ENCODE results near the gene APOE.
A peak's percentile ranks its signal among the peaks of the same experiment; 100 is the strongest.
"Not testable (repeated sequence)": the region's sequence is repeated elsewhere in the genome, so short reads cannot be mapped to it uniquely, and the experiment has no call there.

APOE gene

DNA sequence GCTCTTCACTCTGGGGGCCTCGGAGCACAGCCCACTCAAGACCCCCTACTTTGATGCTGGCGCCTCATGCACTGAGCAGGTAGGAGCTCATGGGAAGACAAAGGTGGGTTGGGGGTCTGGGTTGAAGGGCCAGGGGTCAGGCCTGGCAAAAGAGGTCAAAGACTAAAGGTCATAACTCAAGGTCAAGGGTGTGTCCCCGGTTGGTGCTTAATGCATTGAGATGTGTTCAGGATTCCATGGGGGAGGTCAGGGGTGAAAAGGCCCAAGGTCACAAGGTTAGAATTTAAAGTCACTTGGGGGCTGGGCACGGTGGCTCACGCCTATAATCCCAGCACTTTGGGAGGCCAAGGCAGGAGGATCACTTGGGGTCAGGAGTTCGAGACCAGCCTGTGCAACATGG, 19.5 kb upstream of the APOE start:
- no peak for DNase-seq

DNA sequence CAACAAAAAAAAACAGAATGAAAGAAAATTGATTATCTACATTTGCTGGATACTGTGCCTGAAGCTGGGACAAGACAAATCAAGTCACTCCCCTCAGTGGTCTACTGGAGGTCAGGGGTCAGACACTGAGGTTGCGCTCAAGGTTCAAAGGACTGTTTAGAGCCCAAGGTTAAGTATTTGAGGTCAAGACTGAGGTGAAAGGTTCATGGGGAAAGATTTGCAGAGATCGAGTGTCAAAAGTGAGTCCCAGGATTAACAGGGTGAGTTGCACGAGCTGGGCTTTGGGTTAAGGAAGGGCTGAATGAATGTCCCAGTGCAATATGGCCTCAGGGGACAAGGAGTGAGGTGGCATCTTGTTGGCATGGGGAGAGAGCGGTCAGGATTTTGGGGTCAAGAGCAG, 17.9 kb upstream of the APOE start:
- DNase-seq = no peak

DNA sequence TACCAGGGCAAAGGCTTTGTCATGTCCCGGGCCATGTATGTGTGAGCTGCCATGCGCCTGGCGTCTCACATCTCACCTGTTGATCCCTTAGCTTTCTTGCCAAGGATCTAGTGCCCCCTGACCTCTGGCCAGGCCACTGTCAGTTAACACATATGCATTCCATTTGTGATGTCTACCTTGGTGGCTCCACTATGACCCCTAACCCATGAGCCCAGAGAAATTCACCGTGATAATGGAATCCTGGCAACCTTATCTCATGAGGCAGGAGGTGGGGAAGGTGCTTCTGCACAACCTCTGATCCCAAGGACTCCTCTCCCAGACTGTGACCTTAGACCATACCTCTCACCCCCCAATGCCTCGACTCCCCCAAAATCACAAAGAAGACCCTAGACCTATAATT, 17.3 kb upstream of the APOE start:
- DNase-seq = not testable (repeated sequence)

DNA sequence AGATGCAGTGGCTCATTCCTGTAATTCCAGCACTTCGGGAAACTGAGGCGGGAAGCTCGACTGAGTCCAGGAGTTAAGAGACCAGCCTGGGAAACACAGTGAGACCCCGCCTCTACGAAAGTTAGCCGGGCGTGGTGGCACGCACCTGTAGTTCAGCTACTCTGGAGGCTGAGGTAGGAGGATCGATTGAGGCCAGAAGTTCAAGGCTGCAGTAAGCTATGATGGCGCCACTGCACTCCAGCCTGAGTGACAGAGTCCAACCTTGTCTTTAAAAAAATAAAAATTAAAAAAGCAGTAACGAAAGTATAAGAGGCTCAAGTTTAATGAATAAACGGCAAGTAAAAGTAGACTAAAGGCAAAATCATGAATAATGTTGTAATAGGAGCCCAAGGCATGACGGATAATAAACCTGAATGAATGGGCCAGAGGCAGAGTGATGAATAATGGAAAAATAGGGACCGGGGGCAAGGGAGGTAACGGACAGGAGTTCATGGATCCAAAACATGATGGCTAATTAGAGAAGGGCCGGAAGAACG, 15.7 kb upstream of the APOE start:
- no peak for DNase-seq

DNA sequence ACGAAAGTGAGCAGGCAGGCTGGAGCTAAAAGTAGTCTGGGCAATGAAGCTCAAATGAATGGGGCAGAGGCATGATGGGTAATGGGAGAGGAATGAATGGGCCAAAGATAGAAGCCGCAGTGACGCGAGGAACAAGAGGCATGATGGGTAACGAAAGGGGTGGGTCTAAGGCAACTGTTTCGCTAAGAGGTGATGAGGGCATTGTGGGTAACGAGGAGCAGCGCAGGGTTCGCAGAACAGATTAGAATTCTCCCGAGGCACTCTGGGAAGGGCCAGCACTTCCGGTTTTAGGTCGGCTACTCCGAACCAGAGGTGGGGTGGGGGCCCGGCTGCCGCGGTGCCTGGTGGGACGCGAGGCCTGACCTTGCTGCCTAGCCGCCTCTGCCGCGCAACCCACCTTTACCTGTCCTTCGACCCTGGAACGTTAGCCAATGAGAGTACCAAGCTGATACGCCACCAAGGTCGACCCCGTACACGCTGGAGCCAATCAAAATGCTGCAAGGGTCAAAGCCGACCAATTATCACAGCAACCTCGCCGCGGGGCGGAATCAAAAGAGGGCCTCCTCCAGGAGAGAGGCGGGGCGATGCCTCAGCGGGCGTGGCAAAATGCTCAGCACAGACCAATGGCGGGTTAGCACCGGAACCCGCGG, 15.1 kb upstream of the APOE start:
- DNase-seq = peak; percentile 100

DNA sequence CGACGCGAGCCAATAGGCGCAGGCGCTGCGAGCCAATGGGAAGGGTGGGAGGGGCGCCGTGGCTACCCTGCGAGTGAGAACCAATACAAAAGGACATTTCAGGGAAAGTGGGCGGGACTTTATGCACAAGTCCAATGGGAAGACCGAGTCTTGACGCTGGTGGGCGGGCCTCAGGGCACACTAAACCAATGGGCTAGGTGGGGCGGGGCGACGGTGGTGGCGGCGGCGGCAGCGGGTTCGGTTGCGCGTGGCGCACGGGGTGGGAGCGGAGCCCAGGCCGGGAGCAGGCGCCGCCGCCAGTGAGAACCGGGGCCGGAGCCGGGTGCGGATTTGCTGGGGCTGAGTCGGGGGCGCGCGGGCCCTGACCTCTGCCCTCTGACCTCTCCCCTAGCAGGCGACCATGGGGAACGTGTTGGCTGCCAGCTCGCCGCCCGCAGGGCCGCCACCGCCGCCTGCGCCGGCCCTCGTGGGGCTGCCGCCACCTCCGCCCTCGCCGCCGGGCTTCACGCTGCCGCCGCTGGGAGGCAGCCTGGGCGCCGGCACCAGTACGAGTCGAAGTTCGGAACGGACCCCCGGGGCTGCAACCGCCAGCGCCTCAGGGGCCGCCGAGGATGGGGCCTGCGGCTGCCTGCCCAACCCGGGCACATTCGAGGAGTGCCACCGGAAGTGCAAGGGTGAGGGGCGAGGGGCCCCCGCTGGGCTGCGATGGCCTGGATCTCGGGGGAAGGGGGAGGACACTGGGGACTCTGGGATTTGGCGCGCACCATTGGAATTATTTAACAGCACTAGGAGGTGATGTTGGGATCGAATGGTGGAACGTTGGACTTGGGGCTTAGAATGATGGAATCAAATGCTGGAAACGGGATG, 14.3 kb upstream of the APOE start, which contains the start of gene TOMM40:
TSS of gene TOMM40 (plus strand) at position 239 of the 867 bp plus-strand sequence. CDS start at position 401, 162 bp downstream.
- DNase-seq = peak; percentile 100

DNA sequence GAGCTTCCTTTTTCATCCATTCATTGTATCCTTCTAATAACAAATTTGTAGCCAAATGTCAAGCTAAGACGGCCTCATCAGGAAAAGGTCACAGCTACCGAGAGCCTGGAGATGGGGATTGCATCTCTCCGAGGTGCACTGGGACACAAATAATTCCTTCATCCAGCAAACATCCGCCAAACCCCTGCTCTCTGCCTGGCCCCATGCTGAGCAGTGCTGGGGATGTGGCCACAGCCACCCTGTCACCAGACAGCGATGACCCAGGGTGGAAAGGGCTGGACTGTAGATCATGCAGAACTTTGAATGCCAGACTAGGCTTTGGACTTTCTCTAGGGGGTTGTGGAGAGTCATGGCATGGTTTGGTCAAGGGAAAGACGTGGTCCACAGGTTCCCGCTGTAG, 12.7 kb upstream of the APOE start:
- DNase-seq = no peak

DNA sequence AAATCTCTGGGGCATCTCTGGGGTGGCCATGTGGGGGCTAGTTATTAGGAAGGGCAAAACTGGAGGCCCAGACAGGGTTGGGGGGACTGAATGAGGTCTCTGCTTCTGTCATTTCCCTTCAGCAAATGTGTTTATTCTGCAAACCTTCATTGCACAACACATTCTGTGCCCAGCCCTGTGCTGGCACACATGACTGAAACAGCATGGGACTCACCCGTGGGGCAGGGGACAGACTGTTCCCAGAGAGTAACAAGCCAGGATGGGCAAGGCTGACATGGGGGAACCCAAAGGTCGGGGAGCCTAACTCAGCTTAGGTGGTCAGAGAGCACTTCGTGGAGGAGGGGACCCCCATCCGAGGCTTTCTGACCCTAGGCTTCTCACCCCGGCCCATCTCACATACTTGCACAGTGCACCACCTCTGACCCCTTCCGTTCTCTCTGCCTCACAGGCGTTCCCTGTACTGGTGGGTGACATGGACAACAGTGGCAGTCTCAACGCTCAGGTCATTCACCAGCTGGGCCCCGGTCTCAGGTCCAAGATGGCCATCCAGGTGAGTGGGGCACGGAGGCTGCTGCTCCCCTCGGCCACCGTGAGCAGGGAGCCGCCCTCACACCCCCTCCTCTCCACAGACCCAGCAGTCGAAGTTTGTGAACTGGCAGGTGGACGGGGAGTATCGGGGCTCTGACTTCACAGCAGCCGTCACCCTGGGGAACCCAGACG, 12.1 kb upstream of the APOE start:
- no peak for DNase-seq

DNA sequence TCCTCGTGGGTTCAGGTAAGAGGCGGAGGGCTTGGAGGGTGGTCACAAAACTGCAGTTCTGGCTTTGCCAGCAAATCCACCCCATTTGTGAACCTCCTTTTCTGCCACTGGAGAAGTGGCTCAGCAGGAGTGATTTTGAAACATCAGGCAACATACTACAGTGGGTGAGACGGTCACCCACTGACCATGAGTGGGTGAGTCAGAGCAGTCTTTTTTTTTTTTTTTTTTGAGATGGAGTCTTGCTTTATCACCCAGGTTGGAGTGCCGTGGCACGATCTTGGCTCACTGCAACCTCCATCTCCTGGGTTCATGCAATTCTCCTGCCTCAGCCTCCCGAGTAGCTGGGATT, 11.6 kb upstream of the APOE start:
- no peak for DNase-seq

DNA sequence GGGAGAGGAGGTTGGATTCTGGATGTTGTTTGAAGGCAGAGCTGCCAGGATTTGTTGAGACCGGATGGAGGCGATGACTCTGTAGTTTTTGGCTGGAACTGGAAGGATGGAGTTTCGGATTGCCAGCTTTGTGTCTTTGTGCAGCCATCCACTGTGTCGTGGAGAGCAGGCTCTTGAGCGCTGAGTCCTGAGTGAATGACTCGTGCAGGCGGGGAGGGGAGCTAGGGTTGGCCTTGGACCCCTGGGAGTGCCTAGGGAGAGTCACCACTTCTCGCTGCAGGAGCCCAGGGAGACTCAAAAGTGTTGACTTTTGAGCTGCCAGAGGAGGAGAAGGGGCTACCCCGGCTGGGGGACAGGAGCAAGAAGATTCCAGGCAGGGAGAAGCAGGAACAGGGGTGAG, 10.7 kb upstream of the APOE start:
- no peak for DNase-seq

DNA sequence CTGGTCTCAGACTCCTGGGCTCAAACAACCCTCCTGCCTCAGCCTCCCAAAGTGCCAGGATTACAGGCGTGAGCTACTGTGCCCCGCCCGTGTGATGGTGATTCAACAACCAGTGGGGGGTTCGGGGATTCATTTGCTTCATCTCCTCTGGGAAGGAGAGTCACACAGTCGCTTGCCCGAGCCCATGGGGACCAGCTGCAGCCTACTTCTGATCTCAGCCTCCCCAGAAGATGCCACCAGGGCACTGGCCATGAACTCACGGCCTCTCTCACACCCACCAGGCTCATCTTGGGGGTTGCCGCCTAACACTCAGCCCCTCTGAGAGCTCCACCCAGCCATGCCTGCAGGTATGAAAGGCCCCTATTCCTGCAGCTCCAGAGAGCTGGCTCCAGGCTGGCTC, 7.8 kb upstream of the APOE start:
- DNase-seq = no peak

DNA sequence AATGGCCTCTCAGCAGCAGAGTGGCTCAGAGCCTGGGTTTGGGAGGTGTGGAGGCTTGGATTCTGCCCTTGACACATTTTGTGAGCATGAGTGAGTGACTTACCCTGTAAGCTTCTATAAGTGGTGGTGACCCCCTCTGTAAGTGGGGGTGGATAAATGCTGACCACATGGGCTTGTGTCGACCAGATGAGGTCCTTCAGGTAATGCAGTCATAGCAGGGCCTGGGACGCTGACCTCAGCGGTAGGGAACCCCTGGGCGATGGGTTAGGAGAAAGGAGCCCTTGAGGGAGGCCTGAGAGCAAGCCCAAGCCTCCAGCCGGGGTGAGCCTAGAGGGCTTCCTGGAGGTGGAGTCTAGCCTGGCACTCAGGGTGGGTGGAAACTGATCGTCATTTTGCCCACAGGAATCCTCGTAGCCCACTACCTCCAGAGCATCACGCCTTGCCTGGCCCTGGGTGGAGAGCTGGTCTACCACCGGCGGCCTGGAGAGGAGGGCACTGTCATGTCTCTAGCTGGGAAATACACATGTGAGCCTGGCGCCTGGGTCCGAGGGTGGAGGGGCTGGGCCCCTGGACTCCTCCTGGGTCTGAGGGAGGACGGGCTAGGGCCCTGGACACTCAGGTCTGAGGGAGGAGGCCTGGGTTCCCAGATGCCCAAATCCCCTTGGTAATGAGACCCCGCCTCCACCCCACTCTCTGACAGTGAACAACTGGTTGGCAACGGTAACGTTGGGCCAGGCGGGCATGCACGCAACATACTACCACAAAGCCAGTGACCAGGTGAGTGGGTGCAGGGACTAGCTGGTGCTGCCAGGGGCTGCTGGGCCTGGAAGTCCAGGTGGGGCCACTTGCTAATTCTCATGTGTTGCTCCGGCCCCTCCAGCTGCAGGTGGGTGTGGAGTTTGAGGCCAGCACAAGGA, 5.0 kb upstream of the APOE start:
- no peak for DNase-seq

DNA sequence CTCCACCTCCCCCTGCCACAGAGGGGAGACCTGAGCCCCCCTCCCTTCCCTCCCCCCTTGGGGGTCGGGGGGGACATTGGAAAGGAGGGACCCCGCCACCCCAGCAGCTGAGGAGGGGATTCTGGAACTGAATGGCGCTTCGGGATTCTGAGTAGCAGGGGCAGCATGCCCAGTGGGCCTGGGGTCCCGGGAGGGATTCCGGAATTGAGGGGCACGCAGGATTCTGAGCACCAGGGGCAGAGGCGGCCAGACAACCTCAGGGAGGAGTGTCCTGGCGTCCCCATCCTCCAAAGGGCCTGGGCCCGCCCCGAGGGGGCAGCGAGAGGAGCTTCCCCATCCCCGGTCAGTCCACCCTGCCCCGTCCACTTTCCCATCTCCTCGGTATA, 2.4 kb upstream of the APOE start:
- DNase-seq = no peak

DNA sequence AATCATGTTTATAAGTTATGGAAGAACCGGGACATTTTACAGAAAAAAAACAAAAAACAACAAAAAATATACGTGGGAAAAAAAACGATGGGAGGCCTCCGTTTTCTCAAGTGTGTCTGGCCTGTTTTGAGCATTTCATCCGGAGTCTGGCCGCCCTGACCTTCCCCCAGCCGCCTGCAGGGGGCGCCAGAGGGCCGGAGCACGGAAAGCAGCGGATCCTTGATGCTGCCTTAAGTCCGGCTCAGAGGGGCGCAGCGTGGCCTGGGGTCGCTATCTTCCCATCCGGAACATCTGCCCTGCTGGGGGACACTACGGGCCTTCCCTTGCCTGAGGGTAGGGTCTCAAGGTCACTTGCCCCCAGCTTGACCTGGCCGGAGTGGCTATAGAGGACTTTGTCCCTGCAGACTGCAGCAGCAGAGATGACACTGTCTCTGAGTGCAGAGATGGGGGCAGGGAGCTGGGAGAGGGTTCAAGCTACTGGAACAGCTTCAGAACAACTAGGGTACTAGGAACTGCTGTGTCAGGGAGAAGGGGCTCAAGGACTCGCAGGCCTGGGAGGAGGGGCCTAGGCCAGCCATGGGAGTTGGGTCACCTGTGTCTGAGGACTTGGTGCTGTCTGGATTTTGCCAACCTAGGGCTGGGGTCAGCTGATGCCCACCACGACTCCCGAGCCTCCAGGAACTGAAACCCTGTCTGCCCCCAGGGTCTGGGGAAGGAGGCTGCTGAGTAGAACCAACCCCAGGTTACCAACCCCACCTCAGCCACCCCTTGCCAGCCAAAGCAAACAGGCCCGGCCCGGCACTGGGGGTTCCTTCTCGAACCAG, 1.8 kb upstream of the APOE start:
- DNase-seq = peak; percentile 68

DNA sequence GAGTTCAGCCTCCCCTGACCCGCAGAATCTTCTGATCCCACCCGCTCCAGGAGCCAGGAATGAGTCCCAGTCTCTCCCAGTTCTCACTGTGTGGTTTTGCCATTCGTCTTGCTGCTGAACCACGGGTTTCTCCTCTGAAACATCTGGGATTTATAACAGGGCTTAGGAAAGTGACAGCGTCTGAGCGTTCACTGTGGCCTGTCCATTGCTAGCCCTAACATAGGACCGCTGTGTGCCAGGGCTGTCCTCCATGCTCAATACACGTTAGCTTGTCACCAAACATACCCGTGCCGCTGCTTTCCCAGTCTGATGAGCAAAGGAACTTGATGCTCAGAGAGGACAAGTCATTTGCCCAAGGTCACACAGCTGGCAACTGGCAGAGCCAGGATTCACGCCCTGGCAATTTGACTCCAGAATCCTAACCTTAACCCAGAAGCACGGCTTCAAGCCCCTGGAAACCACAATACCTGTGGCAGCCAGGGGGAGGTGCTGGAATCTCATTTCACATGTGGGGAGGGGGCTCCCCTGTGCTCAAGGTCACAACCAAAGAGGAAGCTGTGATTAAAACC, 1.1 kb upstream of the APOE start:
- peak; percentile 31 for DNase-seq

DNA sequence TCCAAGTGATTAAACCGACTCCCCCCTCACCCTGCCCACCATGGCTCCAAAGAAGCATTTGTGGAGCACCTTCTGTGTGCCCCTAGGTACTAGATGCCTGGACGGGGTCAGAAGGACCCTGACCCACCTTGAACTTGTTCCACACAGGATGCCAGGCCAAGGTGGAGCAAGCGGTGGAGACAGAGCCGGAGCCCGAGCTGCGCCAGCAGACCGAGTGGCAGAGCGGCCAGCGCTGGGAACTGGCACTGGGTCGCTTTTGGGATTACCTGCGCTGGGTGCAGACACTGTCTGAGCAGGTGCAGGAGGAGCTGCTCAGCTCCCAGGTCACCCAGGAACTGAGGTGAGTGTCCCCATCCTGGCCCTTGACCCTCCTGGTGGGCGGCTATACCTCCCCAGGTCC, 2.0 kb downstream of the APOE start:
- no peak for DNase-seq

DNA sequence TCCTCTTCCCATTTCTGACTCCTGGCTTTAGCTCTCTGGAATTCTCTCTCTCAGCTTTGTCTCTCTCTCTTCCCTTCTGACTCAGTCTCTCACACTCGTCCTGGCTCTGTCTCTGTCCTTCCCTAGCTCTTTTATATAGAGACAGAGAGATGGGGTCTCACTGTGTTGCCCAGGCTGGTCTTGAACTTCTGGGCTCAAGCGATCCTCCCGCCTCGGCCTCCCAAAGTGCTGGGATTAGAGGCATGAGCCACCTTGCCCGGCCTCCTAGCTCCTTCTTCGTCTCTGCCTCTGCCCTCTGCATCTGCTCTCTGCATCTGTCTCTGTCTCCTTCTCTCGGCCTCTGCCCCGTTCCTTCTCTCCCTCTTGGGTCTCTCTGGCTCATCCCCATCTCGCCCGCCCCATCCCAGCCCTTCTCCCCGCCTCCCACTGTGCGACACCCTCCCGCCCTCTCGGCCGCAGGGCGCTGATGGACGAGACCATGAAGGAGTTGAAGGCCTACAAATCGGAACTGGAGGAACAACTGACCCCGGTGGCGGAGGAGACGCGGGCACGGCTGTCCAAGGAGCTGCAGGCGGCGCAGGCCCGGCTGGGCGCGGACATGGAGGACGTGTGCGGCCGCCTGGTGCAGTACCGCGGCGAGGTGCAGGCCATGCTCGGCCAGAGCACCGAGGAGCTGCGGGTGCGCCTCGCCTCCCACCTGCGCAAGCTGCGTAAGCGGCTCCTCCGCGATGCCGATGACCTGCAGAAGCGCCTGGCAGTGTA, 2.7 kb downstream of the APOE start:
- DNase-seq = no peak

DNA sequence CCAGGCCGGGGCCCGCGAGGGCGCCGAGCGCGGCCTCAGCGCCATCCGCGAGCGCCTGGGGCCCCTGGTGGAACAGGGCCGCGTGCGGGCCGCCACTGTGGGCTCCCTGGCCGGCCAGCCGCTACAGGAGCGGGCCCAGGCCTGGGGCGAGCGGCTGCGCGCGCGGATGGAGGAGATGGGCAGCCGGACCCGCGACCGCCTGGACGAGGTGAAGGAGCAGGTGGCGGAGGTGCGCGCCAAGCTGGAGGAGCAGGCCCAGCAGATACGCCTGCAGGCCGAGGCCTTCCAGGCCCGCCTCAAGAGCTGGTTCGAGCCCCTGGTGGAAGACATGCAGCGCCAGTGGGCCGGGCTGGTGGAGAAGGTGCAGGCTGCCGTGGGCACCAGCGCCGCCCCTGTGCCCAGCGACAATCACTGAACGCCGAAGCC, 3.3 kb downstream of the APOE start:
- no peak for DNase-seq

DNA sequence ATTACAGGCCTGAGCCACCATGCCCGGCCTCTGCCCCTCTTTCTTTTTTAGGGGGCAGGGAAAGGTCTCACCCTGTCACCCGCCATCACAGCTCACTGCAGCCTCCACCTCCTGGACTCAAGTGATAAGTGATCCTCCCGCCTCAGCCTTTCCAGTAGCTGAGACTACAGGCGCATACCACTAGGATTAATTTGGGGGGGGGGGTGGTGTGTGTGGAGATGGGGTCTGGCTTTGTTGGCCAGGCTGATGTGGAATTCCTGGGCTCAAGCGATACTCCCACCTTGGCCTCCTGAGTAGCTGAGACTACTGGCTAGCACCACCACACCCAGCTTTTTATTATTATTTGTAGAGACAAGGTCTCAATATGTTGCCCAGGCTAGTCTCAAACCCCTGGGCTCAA, 4.2 kb downstream of the APOE start:
- DNase-seq = no peak

DNA sequence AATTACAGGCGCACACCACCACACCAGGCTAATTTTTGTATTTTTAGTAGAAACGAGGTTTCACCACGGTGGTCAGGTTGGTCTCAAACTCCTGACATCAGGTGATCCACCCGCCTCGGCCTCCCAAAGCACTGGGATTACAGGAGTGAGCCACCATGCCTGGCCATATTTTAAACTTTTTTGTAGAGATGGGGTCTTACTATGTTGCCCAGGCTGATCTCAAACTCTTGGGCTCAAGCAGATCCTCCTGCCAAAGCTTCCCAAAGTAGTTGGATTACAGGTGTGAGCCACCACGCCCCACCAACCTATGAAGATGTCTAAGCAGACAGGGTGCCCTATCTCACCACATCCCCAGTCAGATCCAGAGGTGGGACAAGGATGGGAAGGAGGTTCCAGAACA, 6.3 kb downstream of the APOE start:
- not testable (repeated sequence) for DNase-seq

Data from DMS53 (cell line).